ENCODE measurements around the gene LENG8.

GRCh38 chr19:54464630-54465425 is 15.8 kb downstream of the LENG8 start:
- TF ChIP-seq TAF1 (IDR thresholded peaks at IDR 0.05; ENCODE audit: low read depth): peak; percentile 41; the same call in 1 of the 2 replicates
- TF ChIP-seq EP300 (IDR thresholded peaks at IDR 0.05; ENCODE audit: borderline replicate concordance): no peak
- peak; percentile 77 for TF ChIP-seq CREB1 (IDR thresholded peaks at IDR 0.05; ENCODE audit: low read depth)
- no peak for TF ChIP-seq RAD21 (IDR thresholded peaks at IDR 0.05; ENCODE audit: low read depth)
- TF ChIP-seq REST (IDR thresholded peaks at IDR 0.05; ENCODE audit: low read depth): no peak
- no peak for TF ChIP-seq CEBPB (IDR thresholded peaks at IDR 0.05)
- TF ChIP-seq NFIC (IDR thresholded peaks at IDR 0.05): peak; percentile 55; the same call in 1 of the 2 replicates
- TF ChIP-seq USF1 (IDR thresholded peaks at IDR 0.05): no peak
- TF ChIP-seq EGR1 (IDR thresholded peaks at IDR 0.05): no peak
